ENCODE measurements around the gene PRKAG2.

GRCh38 chr7:151699928-151700319, 177.0 kb downstream of the PRKAG2 start:
- TF ChIP-seq CTCF (IDR thresholded peaks at IDR 0.05), result no peak
- TF ChIP-seq POLR2A (IDR thresholded peaks at IDR 0.05), result no peak
